Fibroblast of lung (primary cell): ENCODE measurements around the gene CFAP58.

Source experiments
- CTCF ChIP-seq, 2 donors: IDR thresholded peaks in 1 of 2; conservative IDR thresholded peaks in 1 of 2; 1 replicate in 1 of 2; 2 replicates in 1 of 2; pipeline ENCODE4 v1.5.1; 2011 to 2012; ENCODE audit warnings: low read length in 2 of 2, control low read depth in 1 of 2, inconsistent platforms in 1 of 2, low read depth in 1 of 2, mild to moderate bottlenecking in 1 of 2
- EZH2 ChIP-seq: IDR thresholded peaks from 2 replicates; pipeline ENCODE4 v1.5.1; 2012; ENCODE audit warnings: low read length, control low read depth, mild to moderate bottlenecking; ENCODE audit errors: missing control alignments

- TF ChIP-seq CTCF (conservative IDR thresholded peaks at IDR 0.05 in 1 of 2, IDR thresholded peaks at IDR 0.05 in 1 of 2; ENCODE audit: low read depth in 1 of 2, low read length in 2 of 2) (no peak), EZH2 (no peak)
Measured at GRCh38 chr10:104315486-104315921, 38.1 kb upstream of the CFAP58 start.
